ENCODE data around the gene IQSEC1.
A peak's percentile ranks its signal among the peaks of the same experiment; 100 is the strongest.

IQSEC1 gene

DNA sequence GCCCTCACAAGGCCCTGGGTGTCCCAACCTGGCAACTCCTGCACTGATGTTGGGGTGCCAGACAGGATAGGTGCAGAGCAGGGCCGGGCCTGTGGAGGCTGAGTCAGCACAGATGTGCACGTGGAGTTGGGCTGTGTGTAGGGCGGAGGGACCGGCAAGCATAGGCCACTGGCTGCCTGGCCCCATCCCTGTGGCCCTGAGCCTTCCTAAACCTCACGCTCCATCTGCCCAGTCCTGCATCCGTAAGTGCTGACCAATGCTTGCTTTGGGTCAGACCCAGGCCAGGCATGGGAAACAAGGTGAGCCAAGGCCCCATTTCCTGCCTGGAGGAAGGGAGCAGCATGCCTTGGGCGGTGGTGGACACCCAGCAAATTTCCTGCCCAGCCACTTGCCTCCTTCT, 5.8 kb upstream of the IQSEC1 start:
- DNase-seq (ENCODE audit: low read depth) = no peak
- H3K4me3 ChIP-seq (ENCODE audit: low read length) = no peak overlapping the region
- TF ChIP-seq, protein P1, sequence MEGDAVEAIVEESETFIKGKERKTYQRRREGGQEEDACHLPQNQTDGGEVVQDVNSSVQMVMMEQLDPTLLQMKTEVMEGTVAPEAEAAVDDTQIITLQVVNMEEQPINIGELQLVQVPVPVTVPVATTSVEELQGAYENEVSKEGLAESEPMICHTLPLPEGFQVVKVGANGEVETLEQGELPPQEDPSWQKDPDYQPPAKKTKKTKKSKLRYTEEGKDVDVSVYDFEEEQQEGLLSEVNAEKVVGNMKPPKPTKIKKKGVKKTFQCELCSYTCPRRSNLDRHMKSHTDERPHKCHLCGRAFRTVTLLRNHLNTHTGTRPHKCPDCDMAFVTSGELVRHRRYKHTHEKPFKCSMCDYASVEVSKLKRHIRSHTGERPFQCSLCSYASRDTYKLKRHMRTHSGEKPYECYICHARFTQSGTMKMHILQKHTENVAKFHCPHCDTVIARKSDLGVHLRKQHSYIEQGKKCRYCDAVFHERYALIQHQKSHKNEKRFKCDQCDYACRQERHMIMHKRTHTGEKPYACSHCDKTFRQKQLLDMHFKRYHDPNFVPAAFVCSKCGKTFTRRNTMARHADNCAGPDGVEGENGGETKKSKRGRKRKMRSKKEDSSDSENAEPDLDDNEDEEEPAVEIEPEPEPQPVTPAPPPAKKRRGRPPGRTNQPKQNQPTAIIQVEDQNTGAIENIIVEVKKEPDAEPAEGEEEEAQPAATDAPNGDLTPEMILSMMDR (conservative IDR thresholded peaks at IDR 0.05; ENCODE audit: low read length) = no peak

DNA sequence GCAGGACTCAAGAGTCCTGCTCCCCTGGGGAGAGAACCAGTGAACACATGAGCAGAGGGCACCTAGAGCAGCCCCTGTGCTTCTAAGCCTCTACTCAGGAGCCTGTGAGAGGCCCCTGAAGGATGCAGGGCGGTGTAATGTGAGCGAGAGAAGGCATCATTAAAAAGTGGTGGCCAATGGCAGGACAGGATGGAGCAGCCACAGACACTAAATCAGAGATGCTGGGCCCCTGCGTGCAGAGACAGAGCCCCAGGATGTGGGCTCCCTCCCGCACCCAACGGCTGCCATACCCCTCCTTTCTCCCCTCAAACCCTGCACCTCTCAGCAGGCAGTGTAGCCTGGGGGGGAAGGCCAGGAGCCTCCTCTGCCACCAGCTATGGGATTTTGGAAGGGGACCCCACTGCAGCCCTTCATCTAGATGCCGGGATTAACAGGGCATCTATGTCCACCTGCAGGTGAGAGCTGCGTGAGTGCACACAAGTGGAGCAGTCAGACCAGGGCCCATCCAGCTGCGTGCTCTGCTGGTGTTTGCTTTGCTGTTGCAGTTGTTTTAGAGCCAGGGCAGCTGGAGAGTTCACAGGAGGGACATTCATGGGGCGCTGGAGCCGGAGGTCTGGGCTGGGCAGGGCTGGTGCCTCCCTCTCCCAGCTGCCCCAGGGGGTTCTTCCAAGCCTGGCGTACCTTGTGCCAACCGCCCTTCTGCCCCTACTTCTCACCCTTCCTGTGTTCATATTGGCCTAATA, 5.1 kb upstream of the IQSEC1 start:
- H3K4me3 ChIP-seq (ENCODE audit: low read length) = no peak overlapping the region
- no peak for DNase-seq (ENCODE audit: low read depth)
- TF ChIP-seq, protein P1 (conservative IDR thresholded peaks at IDR 0.05; ENCODE audit: low read length) = no peak

DNA sequence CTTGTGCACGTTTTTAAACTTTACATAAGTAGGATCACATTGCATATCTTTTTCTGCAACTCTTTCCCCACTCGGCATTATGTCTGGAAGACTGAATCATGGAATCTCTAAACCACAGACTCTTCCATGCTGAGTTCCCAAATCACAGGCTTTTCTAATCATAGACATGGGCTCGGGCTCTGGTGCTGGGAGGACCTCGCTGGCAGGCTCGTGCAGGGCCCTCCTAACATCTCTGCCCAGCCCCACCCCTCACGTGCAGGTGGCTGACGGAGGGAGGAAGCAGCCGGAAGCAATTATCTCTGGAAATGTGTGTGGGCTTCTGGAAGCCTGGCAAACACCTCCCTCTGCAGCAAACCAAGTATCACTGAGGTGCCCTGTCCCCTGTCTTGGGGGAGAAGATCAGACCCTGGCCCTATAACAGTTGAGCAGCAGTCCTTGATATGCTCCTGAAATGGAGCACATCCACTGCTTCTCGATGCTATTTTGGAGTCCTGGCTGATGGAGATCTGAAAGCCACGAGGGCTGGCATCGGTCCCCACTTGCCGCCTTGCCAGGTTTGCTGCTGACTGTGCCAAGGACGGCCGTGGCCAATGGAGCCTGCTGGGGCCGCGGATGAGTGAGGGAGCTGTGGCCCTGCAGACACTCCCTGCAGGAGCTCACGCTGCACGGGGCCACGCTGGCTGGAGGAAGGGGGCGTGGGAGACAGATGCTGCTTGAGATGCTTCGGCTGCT, 4.4 kb upstream of the IQSEC1 start:
- TF ChIP-seq, protein P1 (conservative IDR thresholded peaks at IDR 0.05; ENCODE audit: low read length) = no peak
- no peak overlapping the region for H3K4me3 ChIP-seq (ENCODE audit: low read length)
- peak; percentile 72 for DNase-seq (ENCODE audit: low read depth)

DNA sequence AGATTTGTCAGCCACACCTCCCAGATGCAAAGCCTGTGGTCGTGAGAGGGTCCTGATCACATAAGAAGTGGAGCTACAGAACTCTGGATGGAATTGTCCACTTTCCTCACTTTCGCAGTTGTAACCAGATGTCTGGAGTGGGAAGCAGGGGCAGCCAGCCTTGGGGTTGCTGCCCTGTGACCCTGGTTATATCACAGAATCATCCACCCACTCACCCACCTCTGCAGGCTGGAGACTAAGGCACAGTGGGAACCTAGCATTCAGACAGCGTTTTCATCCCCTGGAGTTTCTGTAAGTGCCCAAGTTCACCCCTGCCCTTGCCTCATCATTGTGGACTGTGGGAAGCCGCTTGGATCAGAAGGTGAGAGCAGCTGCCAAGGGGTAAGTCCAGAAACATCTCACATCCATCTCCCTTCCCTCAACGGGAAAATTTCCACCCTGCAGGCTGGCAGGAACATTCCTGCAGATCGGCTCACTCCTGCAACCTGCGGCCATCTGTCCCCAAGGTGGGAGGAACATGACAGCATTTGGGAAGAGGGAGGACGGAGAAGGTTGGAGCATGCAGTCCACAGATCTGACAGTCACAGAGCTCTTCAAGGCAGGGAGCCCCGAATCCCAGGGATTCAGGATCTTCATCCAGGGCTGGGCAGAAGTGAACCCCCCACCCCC, 2.9 kb upstream of the IQSEC1 start:
- DNase-seq (ENCODE audit: low read depth) = no peak
- no peak overlapping the region for H3K4me3 ChIP-seq (ENCODE audit: low read length)
- TF ChIP-seq, protein P1 (conservative IDR thresholded peaks at IDR 0.05; ENCODE audit: low read length) = no peak

DNA sequence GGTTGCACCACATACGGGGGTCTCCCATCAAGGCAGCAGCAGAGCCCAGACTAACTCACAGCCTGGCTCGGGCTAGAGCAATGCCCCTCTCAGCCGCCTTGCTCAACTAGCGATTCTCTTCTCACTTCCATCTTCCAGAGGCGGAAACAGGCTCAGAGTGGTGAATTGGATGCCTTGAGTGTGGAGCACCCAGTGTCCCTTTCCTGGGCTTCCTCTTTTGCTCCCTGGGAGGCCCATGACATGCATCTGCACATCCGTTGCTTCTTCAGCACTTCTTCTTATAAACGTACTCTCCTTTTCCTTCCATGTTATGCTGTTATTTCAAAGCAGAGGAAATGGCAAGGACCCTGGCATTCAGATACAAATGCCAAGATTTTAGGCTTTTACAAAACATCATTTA, 2.1 kb upstream of the IQSEC1 start:
- TF ChIP-seq, protein P1 (conservative IDR thresholded peaks at IDR 0.05; ENCODE audit: low read length) = no peak

DNA sequence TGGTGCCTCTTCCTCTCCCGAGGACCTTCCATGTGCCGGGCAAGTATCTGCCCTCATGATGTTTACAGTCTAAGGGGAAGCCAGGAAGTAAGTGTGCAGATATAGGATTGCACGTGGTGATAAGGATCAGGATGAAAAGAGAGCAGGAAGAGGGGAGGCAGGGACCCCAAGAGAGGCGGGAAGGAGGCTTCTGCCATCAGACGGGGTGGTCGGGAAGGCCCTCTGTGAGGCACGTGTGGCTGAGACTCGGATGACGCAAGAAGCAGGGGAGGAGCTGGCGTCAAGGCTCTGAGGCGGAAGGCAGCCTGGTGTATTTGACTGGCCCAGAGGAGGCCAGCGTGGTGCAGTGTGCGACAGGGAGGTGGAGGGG, 762 bp upstream of the IQSEC1 start:
- no peak for DNase-seq (ENCODE audit: low read depth)
- no peak overlapping the region for H3K4me3 ChIP-seq (ENCODE audit: low read length)
- TF ChIP-seq, protein P1 (conservative IDR thresholded peaks at IDR 0.05; ENCODE audit: low read length) = no peak

More for the DNA sequence above, 2.1 kb upstream of the IQSEC1 start:
- no peak for DNase-seq (ENCODE audit: low read depth)
- H3K4me3 ChIP-seq (ENCODE audit: low read length) = no peak overlapping the region

All from AG10803 (cell line).